Gastrocnemius medialis (tissue), 4 donors: ENCODE results near the gene BICDL1.

ENCODE experiments used
- POLR2A ChIP-seq, 2 donors: fragments of 450-650 bp; IDR thresholded peaks; one replicate each; pipeline ENCODE4 v1.6.1; 2017; ENCODE audit warnings: antibody characterized with exemption in 2 of 2, mild to moderate bottlenecking in 2 of 2, moderate library complexity in 2 of 2
- TF ChIP-seq, protein P1 (sequence below), 5 experiments: fragments of 450-650 bp in 3 of 5; fragments of 200-600 bp in 2 of 5; sonication (generic) in 2 of 5; IDR thresholded peaks in 4 of 5; conservative IDR thresholded peaks in 1 of 5; 1 replicate in 4 of 5; 2 replicates in 1 of 5; pipeline ENCODE4 v1.5.1; 2016 to 2019; ENCODE audit warnings: antibody characterized with exemption in 5 of 5, mild to moderate bottlenecking in 3 of 5, moderate library complexity in 3 of 5

DNA sequence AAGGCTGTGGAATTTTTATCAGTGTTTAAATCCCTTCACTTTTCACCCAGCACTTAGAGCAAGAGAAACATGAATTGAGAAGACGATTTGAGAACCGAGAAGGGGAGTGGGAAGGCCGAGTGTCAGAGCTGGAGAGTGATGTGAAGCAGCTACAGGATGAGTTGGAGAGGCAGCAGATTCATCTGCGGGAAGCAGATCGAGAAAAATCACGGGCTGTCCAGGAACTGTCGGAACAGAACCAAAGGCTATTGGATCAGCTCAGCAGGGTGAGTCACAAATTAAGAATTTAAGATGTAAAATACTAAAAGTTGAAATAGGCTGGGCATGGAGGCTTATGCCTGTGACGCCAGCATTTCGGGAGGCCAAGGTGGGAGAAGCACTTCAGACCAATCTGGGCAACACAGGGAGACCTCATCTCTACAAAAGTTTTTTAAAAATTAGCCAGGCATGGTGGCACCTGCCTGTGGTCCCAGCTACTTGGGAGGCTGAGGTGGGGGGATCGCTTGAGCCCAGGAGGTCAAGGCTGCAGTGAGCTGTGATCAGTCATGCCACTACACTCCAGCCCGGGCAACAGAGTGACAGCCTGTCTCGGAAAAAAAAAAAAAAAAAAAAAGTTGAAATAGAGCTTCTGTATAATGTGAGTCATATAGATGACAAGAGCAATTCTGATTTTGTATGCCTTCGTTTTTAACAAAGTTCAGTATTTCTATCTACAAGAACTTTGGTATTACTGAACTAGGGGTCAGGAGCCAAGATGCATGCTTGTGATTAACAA lies 9.6 kb downstream of the BICDL1 start:
- TF ChIP-seq, protein P1, sequence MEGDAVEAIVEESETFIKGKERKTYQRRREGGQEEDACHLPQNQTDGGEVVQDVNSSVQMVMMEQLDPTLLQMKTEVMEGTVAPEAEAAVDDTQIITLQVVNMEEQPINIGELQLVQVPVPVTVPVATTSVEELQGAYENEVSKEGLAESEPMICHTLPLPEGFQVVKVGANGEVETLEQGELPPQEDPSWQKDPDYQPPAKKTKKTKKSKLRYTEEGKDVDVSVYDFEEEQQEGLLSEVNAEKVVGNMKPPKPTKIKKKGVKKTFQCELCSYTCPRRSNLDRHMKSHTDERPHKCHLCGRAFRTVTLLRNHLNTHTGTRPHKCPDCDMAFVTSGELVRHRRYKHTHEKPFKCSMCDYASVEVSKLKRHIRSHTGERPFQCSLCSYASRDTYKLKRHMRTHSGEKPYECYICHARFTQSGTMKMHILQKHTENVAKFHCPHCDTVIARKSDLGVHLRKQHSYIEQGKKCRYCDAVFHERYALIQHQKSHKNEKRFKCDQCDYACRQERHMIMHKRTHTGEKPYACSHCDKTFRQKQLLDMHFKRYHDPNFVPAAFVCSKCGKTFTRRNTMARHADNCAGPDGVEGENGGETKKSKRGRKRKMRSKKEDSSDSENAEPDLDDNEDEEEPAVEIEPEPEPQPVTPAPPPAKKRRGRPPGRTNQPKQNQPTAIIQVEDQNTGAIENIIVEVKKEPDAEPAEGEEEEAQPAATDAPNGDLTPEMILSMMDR (IDR thresholded peaks at IDR 0.05 in 4 of 5, conservative IDR thresholded peaks at IDR 0.05 in 1 of 5), result no peak
- no peak for TF ChIP-seq POLR2A (IDR thresholded peaks at IDR 0.05)
